Breast epithelium (tissue), 3 donors: Measurements from ENCODE around the gene MYL11.

Experiments used
- POLR2A ChIP-seq: fragments of 450-650 bp; IDR thresholded peaks from one replicate; pipeline ENCODE4 v1.6.1; 2016; ENCODE audit warnings: antibody characterized with exemption, mild to moderate bottlenecking, moderate library complexity
- TF ChIP-seq, protein P1 (sequence below), 3 donors: fragments of 450-650 bp; IDR thresholded peaks; one replicate each; pipeline ENCODE4 v1.5.1; 2016 to 2017; ENCODE audit warnings: antibody characterized with exemption in 3 of 3, mild to moderate bottlenecking in 3 of 3, moderate library complexity in 3 of 3

DNA sequence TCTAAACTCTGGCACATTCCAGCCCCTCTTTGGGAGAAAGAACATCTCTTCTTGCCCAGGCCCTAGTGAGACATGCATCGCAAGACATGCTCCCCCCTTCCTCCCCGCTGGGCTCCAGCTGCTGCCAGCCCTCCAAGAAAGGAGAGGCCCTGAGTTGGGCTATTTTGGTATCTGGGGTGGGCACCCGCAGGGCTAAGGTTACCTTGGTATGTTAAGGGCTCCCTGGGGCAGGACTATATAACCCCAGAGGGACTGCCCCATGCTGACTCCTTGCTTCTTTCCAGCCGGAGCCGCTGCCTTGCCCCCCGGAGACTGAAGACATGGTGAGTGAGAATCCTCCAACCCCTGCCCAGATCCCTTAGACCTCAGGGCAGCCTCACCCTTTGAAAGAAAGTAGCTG, at the start of gene MYL11:
- TF ChIP-seq, protein P1, sequence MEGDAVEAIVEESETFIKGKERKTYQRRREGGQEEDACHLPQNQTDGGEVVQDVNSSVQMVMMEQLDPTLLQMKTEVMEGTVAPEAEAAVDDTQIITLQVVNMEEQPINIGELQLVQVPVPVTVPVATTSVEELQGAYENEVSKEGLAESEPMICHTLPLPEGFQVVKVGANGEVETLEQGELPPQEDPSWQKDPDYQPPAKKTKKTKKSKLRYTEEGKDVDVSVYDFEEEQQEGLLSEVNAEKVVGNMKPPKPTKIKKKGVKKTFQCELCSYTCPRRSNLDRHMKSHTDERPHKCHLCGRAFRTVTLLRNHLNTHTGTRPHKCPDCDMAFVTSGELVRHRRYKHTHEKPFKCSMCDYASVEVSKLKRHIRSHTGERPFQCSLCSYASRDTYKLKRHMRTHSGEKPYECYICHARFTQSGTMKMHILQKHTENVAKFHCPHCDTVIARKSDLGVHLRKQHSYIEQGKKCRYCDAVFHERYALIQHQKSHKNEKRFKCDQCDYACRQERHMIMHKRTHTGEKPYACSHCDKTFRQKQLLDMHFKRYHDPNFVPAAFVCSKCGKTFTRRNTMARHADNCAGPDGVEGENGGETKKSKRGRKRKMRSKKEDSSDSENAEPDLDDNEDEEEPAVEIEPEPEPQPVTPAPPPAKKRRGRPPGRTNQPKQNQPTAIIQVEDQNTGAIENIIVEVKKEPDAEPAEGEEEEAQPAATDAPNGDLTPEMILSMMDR (IDR thresholded peaks at IDR 0.05), result no peak
- no peak for TF ChIP-seq POLR2A
